Loucy (cell line): ENCODE measurements around the gene SLC6A11.

ENCODE experiments used
- H2AFZ ChIP-seq: fragments of 200-600 bp; sonication (generic); 2 replicates; pipeline ENCODE4 v1.6.0; 2016; ENCODE audit warnings: antibody characterized with exemption, mild to moderate bottlenecking, low read length, moderate library complexity
- H3F3A ChIP-seq: fragments of 200-600 bp; 2 replicates; pipeline ENCODE4 v1.6.0; 2016; ENCODE audit warnings: antibody characterized with exemption, low read depth, mild to moderate bottlenecking
- H3K27me3 ChIP-seq: fragments of 200-600 bp; sonication (generic); 2 replicates; pipeline ENCODE4 v1.6.1; 2014; ENCODE audit warnings: low read length, mild to moderate bottlenecking; ENCODE audit not compliant: insufficient read depth, poor library complexity, severe bottlenecking
- H3K36me3 ChIP-seq: fragments of 200-600 bp; sonication (generic); 2 replicates; pipeline ENCODE4 v1.6.1; 2016; ENCODE audit warnings: low read length; ENCODE audit not compliant: insufficient read depth
- H3K4me1 ChIP-seq: fragments of 200-600 bp; sonication (generic); 2 replicates; pipeline ENCODE4 v1.5.1; 2014; ENCODE audit warnings: low read length, mild to moderate bottlenecking; ENCODE audit not compliant: insufficient read depth, poor library complexity, severe bottlenecking
- H3K4me2 ChIP-seq: fragments of 200-600 bp; sonication (generic); 2 replicates; pipeline ENCODE4 v1.6.0; 2014; ENCODE audit warnings: antibody characterized with exemption, low read length, low read depth, mild to moderate bottlenecking; ENCODE audit not compliant: poor library complexity, severe bottlenecking
- H3K4me3 ChIP-seq: fragments of 200-600 bp; sonication (generic); 2 replicates; pipeline ENCODE4 v1.5.1; 2014; ENCODE audit warnings: low read length, mild to moderate bottlenecking, mixed read lengths; ENCODE audit not compliant: poor library complexity, severe bottlenecking
- H3K79me2 ChIP-seq: fragments of 200-600 bp; sonication (generic); 2 replicates; pipeline ENCODE4 v1.6.1; 2014; ENCODE audit warnings: low read length; ENCODE audit not compliant: insufficient read depth
- H3K9ac ChIP-seq: fragments of 200-600 bp; sonication (generic); 2 replicates; pipeline ENCODE4 v1.6.0; 2014; ENCODE audit warnings: mild to moderate bottlenecking, low read depth, low read length, moderate library complexity; ENCODE audit not compliant: poor library complexity, severe bottlenecking
- H3K9me2 ChIP-seq: fragments of 200-600 bp; sonication (generic); replicated peaks from 2 replicates; pipeline ENCODE4 v1.6.1; 2016; ENCODE audit warnings: low read depth, low read length, mixed read lengths
- H3K9me3 ChIP-seq: fragments of 200-600 bp; sonication (generic); 2 replicates; pipeline ENCODE4 v1.6.1; 2014; ENCODE audit warnings: mild to moderate bottlenecking, antibody characterized with exemption, low read length, low read depth; ENCODE audit not compliant: insufficient read depth
- H4K20me1 ChIP-seq: fragments of 200-600 bp; sonication (generic); 2 replicates; pipeline ENCODE4 v1.6.0; 2014; ENCODE audit warnings: antibody characterized with exemption, low read length, mild to moderate bottlenecking; ENCODE audit not compliant: insufficient read depth, poor library complexity, severe bottlenecking
- CTCF ChIP-seq: fragments of 200-600 bp; sonication (generic); conservative IDR thresholded peaks from 2 replicates; pipeline ENCODE4 v1.5.1; 2014; ENCODE audit warnings: mild to moderate bottlenecking, antibody characterized with exemption, low read length
- EZH2phosphoT487 ChIP-seq: fragments of 200-600 bp; IDR thresholded peaks from 2 replicates; pipeline ENCODE4 v1.6.1; 2018; ENCODE audit warnings: antibody characterized with exemption, mild to moderate bottlenecking, moderate library complexity, borderline replicate concordance

SLC6A11 gene

GRCh38 chr3:10956531-10956930 is 140.5 kb downstream of the SLC6A11 start:
- Histone ChIP-seq H2AFZ (no peak overlapping the region), H3F3A (no peaks in the 10 kb centered on the region), H3K4me2 (no peak overlapping the region), H3K36me3 (no peaks in the 10 kb centered on the region), H4K20me1 (no peaks in the 10 kb centered on the region), H3K4me1 (no peaks in the 10 kb centered on the region), H3K9me2 (no peaks in the 10 kb centered on the region), H3K4me3 (no peak overlapping the region), H3K79me2 (no peaks in the 10 kb centered on the region), H3K9ac (no peak overlapping the region), H3K9me3 (no peaks in the 10 kb centered on the region), H3K27me3 (no peaks in the 10 kb centered on the region)
- TF ChIP-seq EZH2phosphoT487: no peak
- TF ChIP-seq CTCF: no peak

GRCh38 chr3:10956986-10957385 is 141.0 kb downstream of the SLC6A11 start:
- no peak for TF ChIP-seq CTCF
- TF ChIP-seq EZH2phosphoT487: no peak

GRCh38 chr3:10957976-10958749 is 142.1 kb downstream of the SLC6A11 start:
- Histone ChIP-seq H4K20me1 (no peaks in the 10 kb centered on the region), H3K27me3 (no peaks in the 10 kb centered on the region), H3K4me3 (no peak overlapping the region), H3K9me2 (no peaks in the 10 kb centered on the region), H2AFZ (no peak overlapping the region), H3F3A (no peaks in the 10 kb centered on the region), H3K9ac (no peak overlapping the region), H3K79me2 (no peaks in the 10 kb centered on the region), H3K4me1 (no peaks in the 10 kb centered on the region), H3K36me3 (no peaks in the 10 kb centered on the region), H3K4me2 (no peak overlapping the region), H3K9me3 (no peaks in the 10 kb centered on the region)
- TF ChIP-seq EZH2phosphoT487: no peak
- no peak for TF ChIP-seq CTCF

More at GRCh38 chr3:10956986-10957385, 141.0 kb downstream of the SLC6A11 start:
- H4K20me1 ChIP-seq: no peaks in the 10 kb centered on the region
- H3K9ac ChIP-seq: no peak overlapping the region
- H3K79me2 ChIP-seq: no peaks in the 10 kb centered on the region
- H3K9me2 ChIP-seq: no peaks in the 10 kb centered on the region
- no peaks in the 10 kb centered on the region for H3K9me3 ChIP-seq
- H3F3A ChIP-seq: no peaks in the 10 kb centered on the region
- no peak overlapping the region for H3K4me2 ChIP-seq
- no peak overlapping the region for H2AFZ ChIP-seq
- no peaks in the 10 kb centered on the region for H3K36me3 ChIP-seq
- no peaks in the 10 kb centered on the region for H3K27me3 ChIP-seq
- no peaks in the 10 kb centered on the region for H3K4me1 ChIP-seq
- H3K4me3 ChIP-seq: no peak overlapping the region
